ENCODE measurements around the gene DDTL. TPM values are rescaled to one million over a fixed set of nuclear protein-coding genes. Genes with fewer than 3 reads are reported as not detected.

DDTL gene
- total and polyA plus RNA-seq, 3 donors from 2014 or later, result 0.30 to 2.2 TPM; not detected in 1

DNA sequence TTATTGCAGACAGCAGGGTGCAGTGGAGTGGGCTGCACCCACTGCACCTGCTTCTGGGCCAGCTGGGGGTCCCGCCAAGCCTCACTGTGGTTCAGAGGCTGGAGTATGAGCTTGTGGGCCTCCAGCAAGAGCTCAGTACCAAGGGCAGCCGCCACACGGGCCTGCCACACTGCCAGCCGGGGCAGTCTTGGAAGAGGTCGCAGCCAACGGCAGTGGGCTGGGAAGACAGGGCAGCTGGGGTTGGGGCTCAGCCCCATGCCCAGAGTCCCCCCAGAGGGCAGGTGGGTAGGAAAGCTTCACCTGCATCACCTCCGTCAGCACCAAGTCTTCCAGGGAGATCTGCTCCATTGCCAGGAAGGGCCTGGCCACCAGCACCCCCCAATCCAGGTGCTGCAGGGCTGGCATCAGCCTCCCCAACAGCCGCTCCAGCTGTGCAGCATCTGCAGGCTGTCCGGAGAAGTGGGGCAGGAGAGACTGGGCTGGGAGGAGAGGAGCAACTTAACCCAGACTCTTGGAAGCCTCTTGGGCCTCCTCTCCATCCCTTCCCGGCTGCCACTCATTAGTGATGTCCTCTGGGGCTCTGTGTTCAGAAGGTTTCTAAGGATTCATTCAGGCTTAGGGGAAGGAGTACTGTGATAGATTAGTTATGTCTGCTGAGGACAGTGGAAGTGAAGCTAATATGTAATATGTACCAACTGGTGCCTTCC, 39.7 kb downstream of the DDTL start:
- Histone ChIP-seq H3K27ac (no peak overlapping the region), H3K4me3 (no peak overlapping the region), H3K27me3 (no peaks in the 10 kb centered on the region), H3K36me3 (ENCODE audit: low read depth, missing control alignments) (no peaks in the 10 kb centered on the region), H3K4me1 (peaks cover 4% of the 10 kb centered on the region), H3K9me3 (no peaks in the 10 kb centered on the region)
- TF ChIP-seq POLR2A (IDR thresholded peaks at IDR 0.05), result no peak
- TF ChIP-seq, protein P1, sequence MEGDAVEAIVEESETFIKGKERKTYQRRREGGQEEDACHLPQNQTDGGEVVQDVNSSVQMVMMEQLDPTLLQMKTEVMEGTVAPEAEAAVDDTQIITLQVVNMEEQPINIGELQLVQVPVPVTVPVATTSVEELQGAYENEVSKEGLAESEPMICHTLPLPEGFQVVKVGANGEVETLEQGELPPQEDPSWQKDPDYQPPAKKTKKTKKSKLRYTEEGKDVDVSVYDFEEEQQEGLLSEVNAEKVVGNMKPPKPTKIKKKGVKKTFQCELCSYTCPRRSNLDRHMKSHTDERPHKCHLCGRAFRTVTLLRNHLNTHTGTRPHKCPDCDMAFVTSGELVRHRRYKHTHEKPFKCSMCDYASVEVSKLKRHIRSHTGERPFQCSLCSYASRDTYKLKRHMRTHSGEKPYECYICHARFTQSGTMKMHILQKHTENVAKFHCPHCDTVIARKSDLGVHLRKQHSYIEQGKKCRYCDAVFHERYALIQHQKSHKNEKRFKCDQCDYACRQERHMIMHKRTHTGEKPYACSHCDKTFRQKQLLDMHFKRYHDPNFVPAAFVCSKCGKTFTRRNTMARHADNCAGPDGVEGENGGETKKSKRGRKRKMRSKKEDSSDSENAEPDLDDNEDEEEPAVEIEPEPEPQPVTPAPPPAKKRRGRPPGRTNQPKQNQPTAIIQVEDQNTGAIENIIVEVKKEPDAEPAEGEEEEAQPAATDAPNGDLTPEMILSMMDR (IDR thresholded peaks at IDR 0.05), result no peak
- 75 to 81% methylated on average over 10 of the region's 10 CpGs for WGBS, 2 donors
- intact Hi-C loops (cut with DNase I; ENCODE audit: low total_unique reads), result no loop called here
- no peak for DNase-seq

- Histone ChIP-seq H3K4me1 (peaks cover 5% of the 10 kb centered on the region), H3K27ac (no peak overlapping the region), H3K9me3 (no peaks in the 10 kb centered on the region), H3K36me3 (ENCODE audit: low read depth, missing control alignments) (no peaks in the 10 kb centered on the region), H3K27me3 (no peaks in the 10 kb centered on the region), H3K4me3 (no peak overlapping the region)
- TF ChIP-seq, protein P1 (IDR thresholded peaks at IDR 0.05), result no peak
- TF ChIP-seq POLR2A (IDR thresholded peaks at IDR 0.05), result no peak
- DNase-seq, result no peak
- WGBS, 2 donors, result 90 to 95% methylated on average over 6 of the region's 6 CpGs
- intact Hi-C loops (cut with DNase I; ENCODE audit: low total_unique reads), result no loop called here
Observed at GRCh38 chr22:24006914-24007214, 40.2 kb downstream of the DDTL start.

- no peaks in the 10 kb centered on the region for H3K36me3 ChIP-seq (ENCODE audit: low read depth, missing control alignments)
- H3K9me3 ChIP-seq, result no peaks in the 10 kb centered on the region
- no peaks in the 10 kb centered on the region for H3K27me3 ChIP-seq
- no peak overlapping the region for H3K27ac ChIP-seq
- DNase-seq, result no peak
- peaks cover 11% of the 10 kb centered on the region for H3K4me1 ChIP-seq
- TF ChIP-seq POLR2A (IDR thresholded peaks at IDR 0.05), result no peak
- TF ChIP-seq, protein P1 (IDR thresholded peaks at IDR 0.05), result no peak
- WGBS, 2 donors, result 84 to 88% methylated on average over 8 of the region's 8 CpGs
- intact Hi-C loops (cut with DNase I; ENCODE audit: low total_unique reads), result no loop called here
- H3K4me3 ChIP-seq, result no peak overlapping the region
Observed at GRCh38 chr22:24007253-24008021, 40.7 kb downstream of the DDTL start.

DNA sequence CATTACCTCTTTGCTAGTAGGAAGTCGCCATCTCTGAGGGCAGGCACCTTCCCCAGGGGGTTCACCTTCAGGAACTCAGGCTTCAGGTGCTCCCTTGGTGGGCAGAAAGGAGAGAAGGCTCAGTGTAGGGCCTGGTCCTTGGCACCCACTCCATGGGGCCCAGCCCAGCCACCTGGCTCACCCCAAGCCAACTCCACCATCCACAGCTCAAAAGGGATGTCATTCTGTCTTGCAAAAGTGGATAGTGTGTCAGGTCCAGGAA, 41.3 kb downstream of the DDTL start:
- no peak for DNase-seq
- Histone ChIP-seq H3K9me3 (no peaks in the 10 kb centered on the region), H3K4me1 (peaks cover 16% of the 10 kb centered on the region), H3K36me3 (ENCODE audit: low read depth, missing control alignments) (no peaks in the 10 kb centered on the region), H3K27me3 (no peaks in the 10 kb centered on the region), H3K27ac (no peak overlapping the region), H3K4me3 (no peak overlapping the region)
- TF ChIP-seq, protein P1 (IDR thresholded peaks at IDR 0.05), result no peak
- no peak for TF ChIP-seq POLR2A (IDR thresholded peaks at IDR 0.05)
- 80 to 94% methylated on average over 1 of the region's 1 CpG for WGBS, 2 donors
- intact Hi-C loops (cut with DNase I; ENCODE audit: low total_unique reads), result no loop called here

Data from testis (tissue), 3 donors.